Lower leg skin (tissue), 4 donors: ENCODE data around the gene SLC7A5. TPM values are rescaled to one million over a fixed set of nuclear protein-coding genes. Genes with fewer than 3 reads are reported as not detected.

Source experiments
- DNase-seq, 2 donors: peaks; one replicate each; pipeline ENCODE4 v3.0.0-alpha.2; 2019; ENCODE audit warnings: low spot score in 2 of 2
- H3K4me3 ChIP-seq: fragments of 200-600 bp; sonication (generic); 2 replicates; pipeline ENCODE4 v1.5.1; 2017; ENCODE audit warnings: mild to moderate bottlenecking, low read depth; ENCODE audit not compliant: poor library complexity, severe bottlenecking
- CTCF ChIP-seq, 3 donors: fragments of 450-650 bp; IDR thresholded peaks; one replicate each; pipeline ENCODE4 v1.5.1; 2016; ENCODE audit warnings: antibody characterized with exemption in 3 of 3, mild to moderate bottlenecking in 3 of 3, moderate library complexity in 2 of 3
- POLR2A ChIP-seq, 2 donors: fragments of 450-650 bp; IDR thresholded peaks; one replicate each; pipeline ENCODE4 v1.6.1; 2016 to 2017; ENCODE audit warnings: antibody characterized with exemption in 2 of 2, mild to moderate bottlenecking in 1 of 2, moderate library complexity in 1 of 2
- WGBS, 2 donors: methylation state at CpG; one replicate each; pipeline ENCODE4 v1.1.5; 2018; 5-methylcytosine and 5-hydroxymethylcytosine counted together
- intact Hi-C: fragments of 100-400 bp; cut with DNase I; formaldehyde crosslinking; loops from one replicate; pipeline ENCODE4 v1.15.0; 2023; ENCODE audit warnings: low total_unique reads
- total RNA-seq, 4 donors: library from RNA; depleted of rRNA; stranded (reverse); fragments of >200 nt; gene quantifications; one replicate each; pipeline ENCODE4 v1.1.0, GENCODE V29; 2016

SLC7A5 gene
- total RNA-seq, 4 donors from 2014 or later, result 8.0 to 39.0 (median 19.4) TPM

GRCh38 chr16:87845807-87846619 lies 23.3 kb downstream of the SLC7A5 start:
- no peak overlapping the region for H3K4me3 ChIP-seq
- intact Hi-C loops, result no loop called here
- TF ChIP-seq CTCF (IDR thresholded peaks at IDR 0.05) (no peak), POLR2A (IDR thresholded peaks at IDR 0.05) (no peak)
- no peak for DNase-seq
- 81 to 83% methylated on average over 27 to 28 of the region's 31 CpGs for WGBS, 2 donors

GRCh38 chr16:87845213-87845612 lies 24.1 kb downstream of the SLC7A5 start:
- intact Hi-C loops, result no loop called here
- H3K4me3 ChIP-seq, result no peak overlapping the region
- 94 to 99% methylated on average over 12 to 13 of the region's 13 CpGs for WGBS, 2 donors
- DNase-seq, result no peak
- TF ChIP-seq CTCF (IDR thresholded peaks at IDR 0.05) (no peak), POLR2A (IDR thresholded peaks at IDR 0.05) (no peak)

- no peak for DNase-seq
- WGBS, 2 donors, result 87% methylated on average over 13 of the region's 13 CpGs
- no peak for TF ChIP-seq POLR2A (IDR thresholded peaks at IDR 0.05)
- TF ChIP-seq CTCF (IDR thresholded peaks at IDR 0.05), result no peak
- H3K4me3 ChIP-seq, result no peak overlapping the region
- intact Hi-C loops, result no loop called here
Observed at GRCh38 chr16:87844809-87845208, 24.5 kb downstream of the SLC7A5 start.

DNA sequence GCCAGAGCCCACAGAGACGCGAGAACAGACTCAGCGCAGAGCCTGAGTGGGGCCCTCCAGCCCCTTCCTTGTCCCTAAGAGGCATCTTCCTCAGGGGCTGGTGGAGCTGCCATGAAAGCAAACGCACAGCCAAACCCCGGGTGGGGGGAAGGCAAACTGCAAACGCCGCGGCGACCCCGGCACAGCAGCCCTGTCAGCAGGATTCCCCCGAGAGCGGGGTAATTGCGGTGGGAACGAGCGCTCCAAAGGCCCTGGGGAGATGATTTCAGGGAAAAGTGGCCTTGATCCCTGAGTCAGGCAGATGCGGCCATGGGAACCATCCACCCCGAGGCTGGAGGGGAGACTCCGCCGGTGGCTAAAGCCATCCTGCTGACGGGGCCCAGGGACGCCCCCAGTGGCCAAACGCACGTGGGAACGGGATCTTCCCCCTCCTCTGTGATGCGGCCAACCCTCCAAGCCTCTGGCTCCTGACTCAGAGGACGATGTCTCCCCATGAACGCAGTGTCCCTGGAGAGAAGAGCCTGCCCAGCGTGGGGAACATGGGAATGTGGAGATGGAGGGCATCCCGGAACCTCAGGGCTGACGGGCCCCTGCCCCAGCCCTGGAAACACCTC lies 25.1 kb downstream of the SLC7A5 start:
- H3K4me3 ChIP-seq, result no peak overlapping the region
- intact Hi-C loops, result no loop called here
- no peak for TF ChIP-seq POLR2A (IDR thresholded peaks at IDR 0.05)
- TF ChIP-seq CTCF (IDR thresholded peaks at IDR 0.05), result no peak
- DNase-seq, result no peak
- WGBS, 2 donors, result 73 to 78% methylated on average over 29 of the region's 30 CpGs

DNA sequence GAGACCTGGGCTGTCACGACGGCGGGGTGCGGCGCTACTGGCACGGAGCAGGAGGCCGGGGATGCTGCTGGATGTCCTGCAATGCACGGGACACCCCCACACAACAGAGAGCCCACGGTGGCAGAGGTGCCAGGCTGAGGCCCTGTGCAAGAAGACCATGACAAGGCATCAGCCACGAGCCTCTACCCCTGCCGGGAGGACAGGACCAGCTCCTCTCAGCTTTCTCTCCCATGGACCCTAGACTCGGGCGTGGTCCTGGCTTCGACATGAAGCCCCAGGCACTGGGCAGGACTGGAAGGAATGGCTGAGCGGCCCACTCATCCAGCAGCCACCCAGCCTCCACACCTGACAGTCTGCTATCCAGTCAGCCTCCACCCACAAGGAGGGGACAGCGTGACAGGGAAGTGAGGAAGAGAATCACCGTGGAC lies 25.6 kb downstream of the SLC7A5 start:
- 73 to 86% methylated on average over 10 to 12 of the region's 17 CpGs for WGBS, 2 donors
- no peak for DNase-seq
- TF ChIP-seq CTCF (IDR thresholded peaks at IDR 0.05) (no peak), POLR2A (IDR thresholded peaks at IDR 0.05) (no peak)
- no peak overlapping the region for H3K4me3 ChIP-seq
- intact Hi-C loops, result no loop called here
